Activated T-cell treated with anti-CD3 and anti-CD28 coated beads, Interleukin-2, amount 50 U/mL, for 72 hours (primary cell): Measurements from ENCODE around the gene CLNS1A. TPM values are rescaled to one million over a fixed set of nuclear protein-coding genes. Genes with fewer than 3 reads are reported as not detected.

Experiments used
- ATAC-seq, 2 donors: fragments of 150-1000 bp; cut with Tn5 transposase; replicated peaks in 1 of 2; 2 replicates each; pipeline ENCODE4 v1.10.0; 2021; ENCODE audit warnings: moderate library complexity in 2 of 2, mild to moderate bottlenecking in 1 of 2
- DNase-seq, 2 donors: peaks; one replicate each; pipeline ENCODE4 v3.0.0; 2021 to 2022; ENCODE audit warnings: mixed read lengths in 1 of 2
- H3K27ac Mint-ChIP-seq: one replicate; pipeline ENCODE4 v1.8.0; 2022; ENCODE audit warnings: mild to moderate bottlenecking, moderate library complexity, mixed read lengths
- H3K27me3 Mint-ChIP-seq: one replicate; pipeline ENCODE4 v1.8.0; 2022; ENCODE audit warnings: low read depth, mixed read lengths
- H3K36me3 Mint-ChIP-seq, 2 donors: one replicate each; pipeline ENCODE4 v1.8.0; 2022; ENCODE audit warnings: mixed read lengths in 2 of 2, mild to moderate bottlenecking in 1 of 2; ENCODE audit not compliant: insufficient read depth in 2 of 2
- H3K4me1 Mint-ChIP-seq: one replicate; pipeline ENCODE4 v1.8.0; 2022; ENCODE audit warnings: low read depth, mixed read lengths
- H3K4me3 Mint-ChIP-seq, 2 donors: one replicate each; pipeline ENCODE4 v1.8.0; 2022; ENCODE audit warnings: mild to moderate bottlenecking in 2 of 2, mixed read lengths in 2 of 2, moderate library complexity in 2 of 2
- H3K9me3 Mint-ChIP-seq, 2 donors: one replicate each; pipeline ENCODE4 v1.8.0; 2022; ENCODE audit warnings: mixed read lengths in 2 of 2
- total RNA-seq, 2 donors: library from RNA; stranded (reverse); gene quantifications; one replicate each; pipeline ENCODE4 v1.2.3, GENCODE V29; 2022

Gene CLNS1A
- 100 to 1,000 TPM; 162 to 174 TPM for total RNA-seq

DNA sequence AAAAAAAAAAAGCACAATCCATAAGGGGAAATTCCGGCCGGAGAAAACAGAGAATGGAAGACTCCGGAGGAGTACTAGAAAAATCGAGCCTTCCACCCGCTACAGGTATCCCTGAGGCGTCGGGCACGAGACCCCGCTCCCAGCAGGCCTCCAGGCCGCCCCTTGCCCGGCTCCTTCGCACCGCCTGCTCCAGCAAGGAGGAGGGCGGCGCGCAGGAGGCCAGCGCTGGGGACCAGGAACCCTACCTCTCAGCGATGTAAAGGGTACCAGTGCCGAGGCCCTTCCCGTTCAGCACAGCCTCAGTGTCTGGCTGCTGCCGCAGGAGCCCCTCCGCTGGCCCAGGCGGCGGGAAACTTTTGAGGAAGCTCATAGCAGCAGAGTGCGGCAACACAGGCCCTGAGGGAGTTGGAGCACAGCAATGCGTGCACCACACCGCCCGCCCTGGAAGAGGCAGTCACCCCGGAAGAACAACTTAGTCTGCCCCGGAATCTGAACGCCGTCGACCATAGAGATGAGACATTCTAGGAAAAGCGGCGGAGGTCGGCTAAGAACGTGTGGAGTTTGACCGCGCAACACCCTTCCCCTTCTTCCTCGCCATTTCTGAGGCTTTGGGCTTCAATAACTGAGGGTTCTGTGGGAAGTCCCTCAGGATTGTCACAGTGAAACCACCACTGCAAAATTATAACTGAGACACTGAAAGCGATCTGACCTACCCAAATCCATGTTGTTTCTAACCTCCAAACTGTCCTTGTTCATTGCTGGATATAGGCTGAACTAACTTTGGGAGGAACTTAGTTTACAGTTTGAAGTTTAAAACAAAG is at the start of gene CLNS1A:
Gene CLNS1A, minus strand, starts transcription at position 450 of the 821 bp plus-strand sequence. Its CDS starts 80 bp downstream, at position 370.
- peaks cover 0 to 2% of the 10 kb centered on the region in 2 donors for H3K9me3 Mint-ChIP-seq
- DNase-seq (peak; percentile 85 to 87), ATAC-seq (peak; percentile 98 to 99)
- H3K36me3 Mint-ChIP-seq, result peaks cover 14 to 18% of the 10 kb centered on the region in 2 donors
- H3K27me3 Mint-ChIP-seq, result no peaks in the 10 kb centered on the region
- H3K27ac Mint-ChIP-seq, result peak within 1 kb of the TSS; percentile 96
- peaks cover 45% of the 10 kb centered on the region for H3K4me1 Mint-ChIP-seq
- peak within 1 kb of the TSS; percentile 94 to 97 for H3K4me3 Mint-ChIP-seq

DNA sequence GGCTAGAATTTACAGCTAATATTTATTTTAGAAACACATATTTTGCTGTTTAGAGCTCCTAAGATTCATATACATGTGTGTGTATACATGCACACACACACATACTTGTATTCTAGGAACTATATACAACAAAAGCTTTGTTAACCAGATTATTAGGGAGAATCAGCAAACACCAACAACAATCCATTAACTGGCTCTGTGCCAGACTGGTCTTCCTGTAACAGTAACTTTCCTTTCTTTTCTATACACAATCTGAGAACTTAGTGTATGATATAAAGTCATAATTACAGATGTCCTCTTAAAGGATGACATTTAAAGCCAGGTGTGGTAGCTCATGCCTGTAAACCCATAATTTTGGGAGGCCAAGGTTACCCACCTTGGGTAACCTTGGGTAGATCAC is 49.5 kb upstream of the CLNS1A start:
- ATAC-seq, result no peak
- no peak for DNase-seq
- no peaks in the 10 kb centered on the region for H3K27me3 Mint-ChIP-seq
- no peak overlapping the region for H3K4me3 Mint-ChIP-seq
- H3K36me3 Mint-ChIP-seq, result peaks cover 2 to 13% of the 10 kb centered on the region in 2 donors
- H3K4me1 Mint-ChIP-seq, result no peaks in the 10 kb centered on the region
- H3K27ac Mint-ChIP-seq, result peak overlapping the region; percentile 73
- H3K9me3 Mint-ChIP-seq, result no peaks in the 10 kb centered on the region

- no peaks in the 10 kb centered on the region for H3K4me1 Mint-ChIP-seq
- ATAC-seq, result no peak
- no peaks in the 10 kb centered on the region for H3K9me3 Mint-ChIP-seq
- H3K27ac Mint-ChIP-seq, result peak overlapping the region; percentile 26
- DNase-seq, result no peak
- H3K36me3 Mint-ChIP-seq, result peaks cover 2 to 30% of the 10 kb centered on the region in 2 donors
- no peak overlapping the region for H3K4me3 Mint-ChIP-seq
- H3K27me3 Mint-ChIP-seq, result no peaks in the 10 kb centered on the region
These were observed 39.5 kb upstream of the CLNS1A start for GRCh38 chr11:77677138-77677537.

GRCh38 chr11:77672264-77672663 is 34.7 kb upstream of the CLNS1A start:
- no peaks in the 10 kb centered on the region for H3K4me1 Mint-ChIP-seq
- H3K9me3 Mint-ChIP-seq, result no peaks in the 10 kb centered on the region
- no peak overlapping the region for H3K4me3 Mint-ChIP-seq
- H3K27ac Mint-ChIP-seq, result peak overlapping the region; percentile 20
- H3K27me3 Mint-ChIP-seq, result no peaks in the 10 kb centered on the region
- no peak for DNase-seq
- no peak for ATAC-seq
- H3K36me3 Mint-ChIP-seq, result peaks cover 12 to 34% of the 10 kb centered on the region in 2 donors

GRCh38 chr11:77669848-77670511 is 32.4 kb upstream of the CLNS1A start:
- Mint-ChIP-seq H3K27me3 (no peaks in the 10 kb centered on the region), H3K4me1 (no peaks in the 10 kb centered on the region), H3K36me3 (peaks cover 13 to 26% of the 10 kb centered on the region in 2 donors), H3K9me3 (no peaks in the 10 kb centered on the region), H3K27ac (peak overlapping the region; percentile 53), H3K4me3 (no peak overlapping the region)
- ATAC-seq (no peak), DNase-seq (no peak)

DNA sequence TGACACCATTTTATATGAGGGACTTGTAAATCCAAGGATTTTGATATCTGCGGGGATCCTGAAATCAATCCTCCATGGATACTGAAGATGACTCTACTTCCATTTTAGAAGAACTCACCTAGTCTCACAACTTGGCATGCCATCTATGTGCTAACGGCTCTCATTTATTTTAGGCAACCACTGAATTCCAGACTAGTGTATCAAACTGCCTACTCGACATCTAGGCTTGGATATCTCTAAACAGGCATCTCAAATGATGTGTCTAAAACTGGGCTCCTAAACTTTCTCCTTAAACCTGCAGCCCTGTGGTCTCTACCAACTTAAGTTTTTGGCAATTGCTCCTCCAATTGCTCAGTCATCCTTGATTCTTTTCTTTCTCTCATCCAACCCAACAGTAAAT is 31.2 kb upstream of the CLNS1A start:
- peaks cover 13 to 24% of the 10 kb centered on the region in 2 donors for H3K36me3 Mint-ChIP-seq
- H3K9me3 Mint-ChIP-seq, result no peaks in the 10 kb centered on the region
- H3K4me3 Mint-ChIP-seq, result no peak overlapping the region
- H3K27me3 Mint-ChIP-seq, result no peaks in the 10 kb centered on the region
- no peaks in the 10 kb centered on the region for H3K4me1 Mint-ChIP-seq
- no peak overlapping the region for H3K27ac Mint-ChIP-seq
- DNase-seq (no peak), ATAC-seq (no peak)

GRCh38 chr11:77665240-77665965 is 27.8 kb upstream of the CLNS1A start:
- no peak overlapping the region for H3K27ac Mint-ChIP-seq
- no peak overlapping the region for H3K4me3 Mint-ChIP-seq
- no peaks in the 10 kb centered on the region for H3K4me1 Mint-ChIP-seq
- H3K36me3 Mint-ChIP-seq, result peaks cover 9 to 13% of the 10 kb centered on the region in 2 donors
- H3K27me3 Mint-ChIP-seq, result no peaks in the 10 kb centered on the region
- DNase-seq, result no peak
- no peaks in the 10 kb centered on the region for H3K9me3 Mint-ChIP-seq
- ATAC-seq, result no peak

- H3K4me3 Mint-ChIP-seq, result no peak overlapping the region
- H3K27ac Mint-ChIP-seq, result no peak overlapping the region
- no peak for ATAC-seq
- H3K27me3 Mint-ChIP-seq, result no peaks in the 10 kb centered on the region
- peaks cover 0 to under 1% of the 10 kb centered on the region in 2 donors for H3K36me3 Mint-ChIP-seq
- no peaks in the 10 kb centered on the region for H3K4me1 Mint-ChIP-seq
- no peaks in the 10 kb centered on the region for H3K9me3 Mint-ChIP-seq
- DNase-seq, result no peak
These were observed 24.1 kb upstream of the CLNS1A start for GRCh38 chr11:77661670-77662069.

DNA sequence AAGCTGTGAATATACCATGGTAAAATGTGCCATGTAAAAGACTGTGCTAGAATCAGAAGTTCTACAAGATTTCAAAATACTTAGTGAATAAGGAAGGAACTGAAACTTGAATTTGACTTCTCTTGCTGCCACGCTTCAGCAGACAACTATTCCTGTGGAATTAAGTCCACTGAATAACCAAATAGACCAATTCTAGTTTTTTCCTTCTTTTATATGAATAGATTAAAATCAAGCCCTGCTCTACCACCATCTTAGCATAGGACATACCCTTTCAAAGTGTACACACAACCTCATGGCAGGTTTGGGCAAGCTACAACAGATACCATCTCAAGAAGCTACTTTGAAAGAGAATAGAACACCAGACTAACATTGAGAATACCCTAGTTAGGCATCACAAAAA is 23.4 kb upstream of the CLNS1A start:
- no peak overlapping the region for H3K27ac Mint-ChIP-seq
- H3K27me3 Mint-ChIP-seq, result no peaks in the 10 kb centered on the region
- no peaks in the 10 kb centered on the region for H3K4me1 Mint-ChIP-seq
- H3K4me3 Mint-ChIP-seq, result no peak overlapping the region
- DNase-seq (no peak), ATAC-seq (no peak)
- H3K9me3 Mint-ChIP-seq, result no peaks in the 10 kb centered on the region
- H3K36me3 Mint-ChIP-seq, result no peaks in the 10 kb centered on the region

GRCh38 chr11:77658213-77659013 is 20.8 kb upstream of the CLNS1A start:
- DNase-seq (no peak), ATAC-seq (no peak)
- Mint-ChIP-seq H3K4me1 (no peaks in the 10 kb centered on the region), H3K9me3 (no peaks in the 10 kb centered on the region), H3K27ac (no peak overlapping the region), H3K27me3 (no peaks in the 10 kb centered on the region), H3K4me3 (no peak overlapping the region), H3K36me3 (no peaks in the 10 kb centered on the region)

- Mint-ChIP-seq H3K9me3 (no peaks in the 10 kb centered on the region), H3K27me3 (no peaks in the 10 kb centered on the region), H3K4me1 (no peaks in the 10 kb centered on the region), H3K27ac (no peak overlapping the region), H3K4me3 (no peak overlapping the region), H3K36me3 (no peaks in the 10 kb centered on the region)
- ATAC-seq (no peak), DNase-seq (no peak)
These were observed 18.8 kb upstream of the CLNS1A start for GRCh38 chr11:77656362-77656761.

- Mint-ChIP-seq H3K4me3 (no peak overlapping the region), H3K27me3 (peaks cover 4% of the 10 kb centered on the region), H3K36me3 (no peaks in the 10 kb centered on the region), H3K27ac (no peak overlapping the region), H3K9me3 (no peaks in the 10 kb centered on the region), H3K4me1 (no peaks in the 10 kb centered on the region)
- no peak for DNase-seq
- ATAC-seq, result no peak
These were observed 17.3 kb upstream of the CLNS1A start for GRCh38 chr11:77654770-77655434.
